Measurements from ENCODE around the gene SPTBN2.

The SPTBN2 gene

GRCh38 chr11:66728693-66729385 lies at the start of gene SPTBN2:
SPTBN2 (minus strand) TSS chr11:66729216; CDS start chr11:66721240, 7,976 bp downstream.
- Histone ChIP-seq H3K27ac (ENCODE audit: low read depth, low read length) (no peak within 1 kb of the TSS), H3K36me3 (ENCODE audit: control insufficient read depth in 5 of 5, insufficient read depth in 5 of 5, low read length in 5 of 5) (no peaks in the 10 kb centered on the region), H3K4me3 (ENCODE audit: low read depth in 1 of 5, low read length in 5 of 5) (peak within 1 kb of the TSS; percentile 45 to 62 (median 56)), H3K4me1 (ENCODE audit: control insufficient read depth in 5 of 5, insufficient read depth in 5 of 5, low read length in 5 of 5) (peaks cover 2 to 13% (median 12%) of the 10 kb centered on the region in 5 donors), H3K9ac (ENCODE audit: low read length in 5 of 5) (peak within 1 kb of the TSS in 3 of 5 donors; percentile 10 to 62 (median 45)), H3K9me3 (ENCODE audit: control insufficient read depth in 5 of 5, low read length in 5 of 5) (no peaks in the 10 kb centered on the region), H3K27me3 (ENCODE audit: control insufficient read depth in 5 of 5, insufficient read depth in 4 of 5, low read length in 5 of 5) (peaks cover 0 to 33% (median 21%) of the 10 kb centered on the region in 5 donors)

DNA sequence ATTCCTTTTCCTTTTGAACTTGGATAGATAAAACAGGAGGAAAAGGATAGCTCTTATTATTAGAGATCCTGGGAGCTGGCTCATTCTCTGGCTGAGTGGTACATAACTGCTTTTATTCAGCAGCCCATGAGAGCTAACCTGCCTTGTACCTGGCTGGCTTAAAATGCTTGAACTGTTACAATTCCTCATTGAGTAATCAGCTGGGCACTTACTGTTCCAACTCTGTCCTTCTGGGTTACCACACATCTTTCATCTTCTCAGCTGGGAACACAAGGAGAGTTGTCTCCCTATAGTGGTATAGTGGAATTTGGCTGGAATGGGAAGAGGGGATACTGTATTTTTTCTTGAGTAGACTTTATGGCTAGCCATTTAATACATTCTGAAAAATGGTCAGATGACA lies 39.8 kb upstream of the SPTBN2 start:
- Histone ChIP-seq H3K27ac (ENCODE audit: low read depth, low read length) (no peak overlapping the region), H3K36me3 (ENCODE audit: control insufficient read depth in 5 of 5, insufficient read depth in 5 of 5, low read length in 5 of 5) (no peaks in the 10 kb centered on the region), H3K27me3 (ENCODE audit: control insufficient read depth in 5 of 5, insufficient read depth in 4 of 5, low read length in 5 of 5) (no peaks in the 10 kb centered on the region), H3K9me3 (ENCODE audit: control insufficient read depth in 5 of 5, low read length in 5 of 5) (no peaks in the 10 kb centered on the region), H3K9ac (ENCODE audit: low read length in 5 of 5) (no peak overlapping the region), H3K4me3 (ENCODE audit: low read depth in 1 of 5, low read length in 5 of 5) (no peak overlapping the region), H3K4me1 (ENCODE audit: control insufficient read depth in 5 of 5, insufficient read depth in 5 of 5, low read length in 5 of 5) (no peaks in the 10 kb centered on the region)

DNA sequence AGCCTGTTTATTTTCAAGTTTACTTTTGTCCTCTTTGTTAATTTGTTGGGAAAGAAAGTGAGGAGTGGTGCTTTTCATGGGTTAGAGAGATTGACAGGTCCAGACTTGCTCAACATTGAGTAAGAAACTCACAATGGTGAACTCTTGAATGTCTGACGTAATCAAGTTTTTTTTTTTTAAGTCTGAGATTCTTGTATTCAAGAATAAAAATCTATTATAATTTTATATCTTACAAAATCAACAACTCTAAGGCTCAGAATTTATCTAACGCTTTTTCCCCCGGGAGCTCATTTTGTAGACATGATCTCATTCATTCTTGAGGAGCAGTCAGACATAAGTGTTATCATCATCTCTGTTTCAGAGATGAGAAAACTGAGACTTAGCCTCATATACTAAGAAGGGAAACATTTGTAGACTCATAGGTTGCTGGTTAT lies 39.1 kb upstream of the SPTBN2 start:
- Histone ChIP-seq H3K27me3 (ENCODE audit: control insufficient read depth in 5 of 5, insufficient read depth in 4 of 5, low read length in 5 of 5) (no peaks in the 10 kb centered on the region), H3K9me3 (ENCODE audit: control insufficient read depth in 5 of 5, low read length in 5 of 5) (no peaks in the 10 kb centered on the region), H3K4me1 (ENCODE audit: control insufficient read depth in 5 of 5, insufficient read depth in 5 of 5, low read length in 5 of 5) (no peaks in the 10 kb centered on the region), H3K9ac (ENCODE audit: low read length in 5 of 5) (no peak overlapping the region), H3K4me3 (ENCODE audit: low read depth in 1 of 5, low read length in 5 of 5) (no peak overlapping the region), H3K36me3 (ENCODE audit: control insufficient read depth in 5 of 5, insufficient read depth in 5 of 5, low read length in 5 of 5) (peaks cover 0 to under 1% (median 0%) of the 10 kb centered on the region in 5 donors), H3K27ac (ENCODE audit: low read depth, low read length) (no peak overlapping the region)

DNA sequence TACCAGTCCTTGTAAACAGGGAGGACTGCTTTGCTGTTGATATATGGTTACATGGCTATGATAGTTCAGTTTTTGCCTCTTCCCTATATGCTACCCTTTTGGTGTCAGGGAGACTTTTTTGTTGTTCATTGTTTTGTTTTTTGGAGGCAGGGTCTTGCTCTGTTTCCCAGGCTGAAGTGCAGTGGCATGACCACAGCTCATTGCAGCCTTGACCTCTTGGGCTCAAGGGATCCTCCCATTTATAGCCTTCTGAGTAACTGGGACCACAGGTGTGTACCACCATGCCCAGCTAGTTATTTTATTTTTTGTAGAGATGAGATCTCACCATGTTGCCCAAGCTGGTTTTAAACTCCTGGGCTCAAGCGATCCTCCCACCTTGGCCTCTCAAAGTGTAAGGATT lies 38.6 kb upstream of the SPTBN2 start:
- Histone ChIP-seq H3K9me3 (ENCODE audit: control insufficient read depth in 5 of 5, low read length in 5 of 5) (no peaks in the 10 kb centered on the region), H3K36me3 (ENCODE audit: control insufficient read depth in 5 of 5, insufficient read depth in 5 of 5, low read length in 5 of 5) (peaks cover 0 to 3% (median 0%) of the 10 kb centered on the region in 5 donors), H3K4me1 (ENCODE audit: control insufficient read depth in 5 of 5, insufficient read depth in 5 of 5, low read length in 5 of 5) (no peaks in the 10 kb centered on the region), H3K9ac (ENCODE audit: low read length in 5 of 5) (no peak overlapping the region), H3K4me3 (ENCODE audit: low read depth in 1 of 5, low read length in 5 of 5) (no peak overlapping the region), H3K27me3 (ENCODE audit: control insufficient read depth in 5 of 5, insufficient read depth in 4 of 5, low read length in 5 of 5) (no peaks in the 10 kb centered on the region), H3K27ac (ENCODE audit: low read depth, low read length) (no peak overlapping the region)

GRCh38 chr11:66766681-66767080 lies 37.7 kb upstream of the SPTBN2 start:
- Histone ChIP-seq H3K36me3 (ENCODE audit: control insufficient read depth in 5 of 5, insufficient read depth in 5 of 5, low read length in 5 of 5) (peaks cover 0 to 3% (median 0%) of the 10 kb centered on the region in 5 donors), H3K9me3 (ENCODE audit: control insufficient read depth in 5 of 5, low read length in 5 of 5) (no peaks in the 10 kb centered on the region), H3K4me3 (ENCODE audit: low read depth in 1 of 5, low read length in 5 of 5) (no peak overlapping the region), H3K27ac (ENCODE audit: low read depth, low read length) (no peak overlapping the region), H3K27me3 (ENCODE audit: control insufficient read depth in 5 of 5, insufficient read depth in 4 of 5, low read length in 5 of 5) (no peaks in the 10 kb centered on the region), H3K9ac (ENCODE audit: low read length in 5 of 5) (no peak overlapping the region), H3K4me1 (ENCODE audit: control insufficient read depth in 5 of 5, insufficient read depth in 5 of 5, low read length in 5 of 5) (no peaks in the 10 kb centered on the region)

DNA sequence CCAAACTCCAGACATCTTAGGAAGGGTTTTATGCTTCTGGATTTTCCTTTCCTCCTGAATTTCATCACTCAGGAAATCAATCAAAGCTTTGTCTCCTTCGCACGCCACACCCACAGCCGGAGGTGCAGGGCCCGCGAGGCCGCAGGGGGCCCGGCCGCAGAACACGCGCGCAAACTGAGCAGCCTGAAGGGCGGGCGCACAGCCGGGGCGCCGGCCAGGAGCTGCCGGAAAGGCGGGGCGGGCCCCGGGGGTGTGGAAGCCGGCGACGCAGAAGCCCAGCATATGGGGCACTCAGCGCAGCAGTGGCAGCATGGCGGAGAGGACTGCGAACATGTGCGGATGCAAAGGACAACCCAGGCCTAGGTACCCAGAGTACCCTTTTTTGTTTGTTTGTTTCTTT lies 33.1 kb upstream of the SPTBN2 start:
- Histone ChIP-seq H3K9me3 (ENCODE audit: control insufficient read depth in 5 of 5, low read length in 5 of 5) (no peaks in the 10 kb centered on the region), H3K4me1 (ENCODE audit: control insufficient read depth in 5 of 5, insufficient read depth in 5 of 5, low read length in 5 of 5) (no peaks in the 10 kb centered on the region), H3K9ac (ENCODE audit: low read length in 5 of 5) (no peak overlapping the region), H3K27ac (ENCODE audit: low read depth, low read length) (no peak overlapping the region), H3K36me3 (ENCODE audit: control insufficient read depth in 5 of 5, insufficient read depth in 5 of 5, low read length in 5 of 5) (peaks cover 0 to 3% (median 0%) of the 10 kb centered on the region in 5 donors), H3K27me3 (ENCODE audit: control insufficient read depth in 5 of 5, insufficient read depth in 4 of 5, low read length in 5 of 5) (no peaks in the 10 kb centered on the region), H3K4me3 (ENCODE audit: low read depth in 1 of 5, low read length in 5 of 5) (no peak overlapping the region)

- no peaks in the 10 kb centered on the region for H3K27me3 ChIP-seq (ENCODE audit: control insufficient read depth in 5 of 5, insufficient read depth in 4 of 5, low read length in 5 of 5)
- H3K36me3 ChIP-seq (ENCODE audit: control insufficient read depth in 5 of 5, insufficient read depth in 5 of 5, low read length in 5 of 5), result no peaks in the 10 kb centered on the region
- H3K9ac ChIP-seq (ENCODE audit: low read length in 5 of 5), result no peak overlapping the region
- H3K4me1 ChIP-seq (ENCODE audit: control insufficient read depth in 5 of 5, insufficient read depth in 5 of 5, low read length in 5 of 5), result no peaks in the 10 kb centered on the region
- no peak overlapping the region for H3K27ac ChIP-seq (ENCODE audit: low read depth, low read length)
- no peaks in the 10 kb centered on the region for H3K9me3 ChIP-seq (ENCODE audit: control insufficient read depth in 5 of 5, low read length in 5 of 5)
- H3K4me3 ChIP-seq (ENCODE audit: low read depth in 1 of 5, low read length in 5 of 5), result no peak overlapping the region
Observed at GRCh38 chr11:66752148-66752547, 23.1 kb upstream of the SPTBN2 start.

DNA sequence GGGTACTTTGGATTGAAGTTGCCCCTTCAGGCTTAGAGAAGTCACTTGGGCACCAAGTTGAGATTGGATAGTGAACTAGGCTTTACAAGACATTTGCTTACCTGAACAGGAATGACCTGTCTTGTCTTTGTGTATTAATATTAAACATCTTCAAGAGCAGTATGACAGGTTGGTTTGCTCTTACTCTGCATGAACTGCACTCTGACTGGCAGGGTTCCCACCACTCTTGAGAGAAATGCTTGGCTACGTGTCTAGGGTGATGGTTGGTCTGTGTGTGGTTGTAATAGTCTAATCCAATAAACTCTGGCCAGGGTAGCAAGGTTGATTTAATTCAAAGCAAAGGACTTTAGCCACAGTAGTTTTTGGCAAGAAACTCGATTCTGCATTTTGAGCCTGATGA lies 20.1 kb upstream of the SPTBN2 start:
- no peaks in the 10 kb centered on the region for H3K27me3 ChIP-seq (ENCODE audit: control insufficient read depth in 5 of 5, insufficient read depth in 4 of 5, low read length in 5 of 5)
- peaks cover 0 to 13% (median 8%) of the 10 kb centered on the region in 5 donors for H3K4me1 ChIP-seq (ENCODE audit: control insufficient read depth in 5 of 5, insufficient read depth in 5 of 5, low read length in 5 of 5)
- H3K4me3 ChIP-seq (ENCODE audit: low read depth in 1 of 5, low read length in 5 of 5), result no peak overlapping the region
- H3K9ac ChIP-seq (ENCODE audit: low read length in 5 of 5), result no peak overlapping the region
- no peak overlapping the region for H3K27ac ChIP-seq (ENCODE audit: low read depth, low read length)
- H3K36me3 ChIP-seq (ENCODE audit: control insufficient read depth in 5 of 5, insufficient read depth in 5 of 5, low read length in 5 of 5), result no peaks in the 10 kb centered on the region
- no peaks in the 10 kb centered on the region for H3K9me3 ChIP-seq (ENCODE audit: control insufficient read depth in 5 of 5, low read length in 5 of 5)

GRCh38 chr11:66747480-66747879 lies 18.5 kb upstream of the SPTBN2 start:
- Histone ChIP-seq H3K27ac (ENCODE audit: low read depth, low read length) (no peak overlapping the region), H3K4me1 (ENCODE audit: control insufficient read depth in 5 of 5, insufficient read depth in 5 of 5, low read length in 5 of 5) (peaks cover 0 to 23% (median 16%) of the 10 kb centered on the region in 5 donors)

DNA sequence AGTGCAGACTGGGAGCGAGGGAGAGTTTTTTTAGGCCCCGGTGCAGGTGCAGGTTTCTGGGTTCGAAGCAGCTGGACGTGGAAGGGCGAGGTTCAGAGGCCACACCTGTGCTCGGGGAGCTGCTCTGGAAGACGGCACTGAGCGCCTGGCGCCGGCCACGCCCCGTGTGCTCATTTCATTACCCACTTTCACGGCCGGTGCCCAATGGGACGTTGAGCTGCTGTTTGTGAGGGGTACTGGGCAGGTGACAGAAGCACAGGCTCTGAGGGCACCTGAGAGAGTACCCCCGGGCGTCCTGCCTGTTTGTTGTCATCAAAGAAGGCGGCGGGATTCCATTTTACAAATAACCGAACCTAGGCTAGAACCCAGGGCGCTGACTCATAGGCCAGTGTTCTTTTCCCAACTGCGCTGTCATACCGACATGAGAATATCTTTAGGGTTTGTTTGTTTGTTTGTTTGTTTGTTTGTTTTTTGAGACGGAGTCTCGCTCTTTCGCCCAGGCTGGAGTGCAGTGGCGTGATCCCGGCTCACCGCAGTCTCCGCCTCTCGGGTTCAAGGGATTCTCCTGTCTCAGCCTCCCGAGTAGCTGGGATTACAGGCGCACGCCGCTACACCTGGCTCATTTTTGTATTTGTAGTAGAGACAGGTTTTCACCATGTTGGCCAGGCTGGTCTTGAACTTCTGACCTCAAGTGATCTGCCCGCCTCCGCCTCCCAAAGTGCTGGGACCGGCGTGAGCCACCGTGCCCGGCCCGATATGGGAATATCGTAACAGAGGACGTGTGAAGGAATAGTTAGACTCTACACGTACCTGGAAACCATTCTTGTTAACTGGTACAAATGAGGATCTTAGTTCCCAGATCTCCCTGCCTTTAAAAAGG lies 16.6 kb upstream of the SPTBN2 start:
- no peaks in the 10 kb centered on the region for H3K9me3 ChIP-seq (ENCODE audit: control insufficient read depth in 5 of 5, low read length in 5 of 5)
- peaks cover 0 to 23% (median 17%) of the 10 kb centered on the region in 5 donors for H3K4me1 ChIP-seq (ENCODE audit: control insufficient read depth in 5 of 5, insufficient read depth in 5 of 5, low read length in 5 of 5)
- no peak overlapping the region for H3K27ac ChIP-seq (ENCODE audit: low read depth, low read length)
- peak overlapping the region; percentile 44 to 96 (median 77) for H3K4me3 ChIP-seq (ENCODE audit: low read depth in 1 of 5, low read length in 5 of 5)
- H3K27me3 ChIP-seq (ENCODE audit: control insufficient read depth in 5 of 5, insufficient read depth in 4 of 5, low read length in 5 of 5), result no peaks in the 10 kb centered on the region
- H3K36me3 ChIP-seq (ENCODE audit: control insufficient read depth in 5 of 5, insufficient read depth in 5 of 5, low read length in 5 of 5), result no peaks in the 10 kb centered on the region
- H3K9ac ChIP-seq (ENCODE audit: low read length in 5 of 5), result peak overlapping the region in 2 of 5 donors; percentile 23 to 47

More at GRCh38 chr11:66747480-66747879, 18.5 kb upstream of the SPTBN2 start:
- no peak overlapping the region for H3K4me3 ChIP-seq (ENCODE audit: low read depth in 1 of 5, low read length in 5 of 5)
- H3K9me3 ChIP-seq (ENCODE audit: control insufficient read depth in 5 of 5, low read length in 5 of 5), result no peaks in the 10 kb centered on the region
- H3K27me3 ChIP-seq (ENCODE audit: control insufficient read depth in 5 of 5, insufficient read depth in 4 of 5, low read length in 5 of 5), result no peaks in the 10 kb centered on the region
- H3K36me3 ChIP-seq (ENCODE audit: control insufficient read depth in 5 of 5, insufficient read depth in 5 of 5, low read length in 5 of 5), result no peaks in the 10 kb centered on the region
- no peak overlapping the region for H3K9ac ChIP-seq (ENCODE audit: low read length in 5 of 5)

Data from subcutaneous abdominal adipose tissue (tissue), 5 donors.